Measurements from ENCODE around the gene ADH6.

- no peak for TF ChIP-seq EP300 (IDR thresholded peaks at IDR 0.05; ENCODE audit: borderline replicate concordance in 1 of 2, low read depth in 2 of 2, low read length in 2 of 2)
- TF ChIP-seq, protein P1, sequence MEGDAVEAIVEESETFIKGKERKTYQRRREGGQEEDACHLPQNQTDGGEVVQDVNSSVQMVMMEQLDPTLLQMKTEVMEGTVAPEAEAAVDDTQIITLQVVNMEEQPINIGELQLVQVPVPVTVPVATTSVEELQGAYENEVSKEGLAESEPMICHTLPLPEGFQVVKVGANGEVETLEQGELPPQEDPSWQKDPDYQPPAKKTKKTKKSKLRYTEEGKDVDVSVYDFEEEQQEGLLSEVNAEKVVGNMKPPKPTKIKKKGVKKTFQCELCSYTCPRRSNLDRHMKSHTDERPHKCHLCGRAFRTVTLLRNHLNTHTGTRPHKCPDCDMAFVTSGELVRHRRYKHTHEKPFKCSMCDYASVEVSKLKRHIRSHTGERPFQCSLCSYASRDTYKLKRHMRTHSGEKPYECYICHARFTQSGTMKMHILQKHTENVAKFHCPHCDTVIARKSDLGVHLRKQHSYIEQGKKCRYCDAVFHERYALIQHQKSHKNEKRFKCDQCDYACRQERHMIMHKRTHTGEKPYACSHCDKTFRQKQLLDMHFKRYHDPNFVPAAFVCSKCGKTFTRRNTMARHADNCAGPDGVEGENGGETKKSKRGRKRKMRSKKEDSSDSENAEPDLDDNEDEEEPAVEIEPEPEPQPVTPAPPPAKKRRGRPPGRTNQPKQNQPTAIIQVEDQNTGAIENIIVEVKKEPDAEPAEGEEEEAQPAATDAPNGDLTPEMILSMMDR (IDR thresholded peaks at IDR 0.05; ENCODE audit: control extremely low read depth in 1 of 3, insufficient read depth in 1 of 3, low read depth in 1 of 3, low read length in 3 of 3), result no peak
- TF ChIP-seq RNF2 (IDR thresholded peaks at IDR 0.05; ENCODE audit: borderline replicate concordance, low read depth, low read length, missing control alignments, poor library complexity, severe bottlenecking), result no peak
- no peak for TF ChIP-seq NANOG (IDR thresholded peaks at IDR 0.05; ENCODE audit: insufficient read depth, low read depth, low read length, poor library complexity, severe bottlenecking)
- no peak for TF ChIP-seq JUND (IDR thresholded peaks at IDR 0.05; ENCODE audit: low read length)
- TF ChIP-seq SRF (IDR thresholded peaks at IDR 0.05; ENCODE audit: low read depth, low read length), result no peak
- no peak for TF ChIP-seq POLR2AphosphoS5 (IDR thresholded peaks at IDR 0.05; ENCODE audit: low read depth, low read length)
- no peak for TF ChIP-seq RFX5 (IDR thresholded peaks at IDR 0.05; ENCODE audit: borderline replicate concordance, low read depth, low read length)
- TF ChIP-seq EZH2 (IDR thresholded peaks at IDR 0.05; ENCODE audit: low read depth, low read length, severe bottlenecking), result no peak
Measured at GRCh38 chr4:99156992-99157391, 62.1 kb downstream of the ADH6 start.
